ENCODE data around the gene PCDHGA8.
A peak's percentile ranks its signal among the peaks of the same experiment; 100 is the strongest.
"Not testable (repeated sequence)": the region's sequence is repeated elsewhere in the genome, so short reads cannot be mapped to it uniquely, and the experiment has no call there.

PCDHGA8 gene

GRCh38 chr5:141392429-141393198 lies at the start of gene PCDHGA8:
PCDHGA8 (plus strand) TSS chr5:141392633; CDS start chr5:141392814, 181 bp downstream.
- no peak for DNase-seq

- no peak for DNase-seq
Measured at GRCh38 chr5:141342773-141343172, 49.7 kb upstream of the PCDHGA8 start.

- no peak for DNase-seq
Measured at GRCh38 chr5:141343242-141343952, 49.0 kb upstream of the PCDHGA8 start, which contains the start of gene PCDHGA3. PCDHGA3 (plus strand) TSS chr5:141343829; CDS start chr5:141344034, 205 bp downstream.

GRCh38 chr5:141343953-141344463 lies 48.4 kb upstream of the PCDHGA8 start:
- DNase-seq, result no peak

- DNase-seq, result no peak
Measured at GRCh38 chr5:141345327-141345726, 47.1 kb upstream of the PCDHGA8 start.

- not testable (repeated sequence) for DNase-seq
Measured at GRCh38 chr5:141346017-141346416, 46.4 kb upstream of the PCDHGA8 start.

GRCh38 chr5:141349917-141350619 lies 42.4 kb upstream of the PCDHGA8 start, which contains the start of gene PCDHGB1:
PCDHGB1 (plus strand) TSS chr5:141350099; CDS start chr5:141350261, 162 bp downstream.
- peak in 1 of 2 donors; percentile 43 for DNase-seq

- DNase-seq, result no peak
Measured at GRCh38 chr5:141351591-141351990, 40.8 kb upstream of the PCDHGA8 start.

GRCh38 chr5:141354900-141355469 lies 37.4 kb upstream of the PCDHGA8 start, which contains the start of gene PCDHGA4:
PCDHGA4 (plus strand) TSS chr5:141355021; CDS start chr5:141355108, 87 bp downstream.
- DNase-seq, result peak in 1 of 2 donors; percentile 19

GRCh38 chr5:141355641-141356040 lies 36.8 kb upstream of the PCDHGA8 start:
- DNase-seq, result no peak

- DNase-seq, result no peak
Measured at GRCh38 chr5:141356133-141356532, 36.3 kb upstream of the PCDHGA8 start.

- DNase-seq, result no peak
Measured at GRCh38 chr5:141356950-141357349, 35.5 kb upstream of the PCDHGA8 start.

GRCh38 chr5:141359790-141360426 lies 32.5 kb upstream of the PCDHGA8 start, which contains the start of gene PCDHGB2:
PCDHGB2 (plus strand) TSS chr5:141359994; CDS start chr5:141360136, 142 bp downstream.
- DNase-seq, result peak in 1 of 2 donors; percentile 49

GRCh38 chr5:141360685-141361084 lies 31.7 kb upstream of the PCDHGA8 start:
- DNase-seq, result no peak

GRCh38 chr5:141362719-141363118 lies 29.7 kb upstream of the PCDHGA8 start:
- no peak for DNase-seq

GRCh38 chr5:141363952-141364660 lies 28.3 kb upstream of the PCDHGA8 start, which contains the start of gene PCDHGA5:
PCDHGA5 (plus strand) TSS chr5:141364162; CDS start chr5:141364331, 169 bp downstream.
- no peak for DNase-seq

- no peak for DNase-seq
Measured at GRCh38 chr5:141366016-141366896, 26.2 kb upstream of the PCDHGA8 start.

- DNase-seq, result peak in 1 of 2 donors; percentile 47
Measured at GRCh38 chr5:141369994-141370848, 22.2 kb upstream of the PCDHGA8 start, which contains the start of gene PCDHGB3. PCDHGB3 (plus strand) TSS chr5:141370242; CDS start chr5:141370395, 153 bp downstream.

Data from CD4-positive, alpha-beta T cell treated with Interleukin-4 for 1 hour (primary cell).